Activated CD4-positive, alpha-beta T cell treated with anti-CD3 and anti-CD28 coated beads for 36 hours (primary cell): Measurements from ENCODE around the gene BMERB1. TPM values are rescaled to one million over a fixed set of nuclear protein-coding genes. Genes with fewer than 3 reads are reported as not detected.

Source experiments
- ATAC-seq: fragments of 200-7000 bp; cut with Tn5 transposase; one replicate; pipeline ENCODE4 v1.10.0; 2021; ENCODE audit warnings: mild to moderate bottlenecking, moderate library complexity
- CTCF ChIA-PET: fragments of 350-600 bp; sonication (Branson Sonifier 250); formaldehyde crosslinking; loops from one replicate; lab custom pipeline; 2021; ENCODE audit warnings: antibody characterized with exemption; lab: Charles Lee
- POLR2A ChIA-PET: fragments of 350-600 bp; sonication (Branson Sonifier 250); formaldehyde crosslinking; loops from one replicate; lab custom pipeline; 2021; ENCODE audit warnings: antibody characterized with exemption, inconsistent platforms; lab: Charles Lee
- DNase-seq: peaks from one replicate; pipeline ENCODE4 v3.0.0-alpha.2; 2020
- H3K27ac Mint-ChIP-seq: one replicate; pipeline ENCODE4 v1.8.0; 2021; ENCODE audit warnings: mixed read lengths
- H3K27me3 Mint-ChIP-seq: one replicate; pipeline ENCODE4 v1.8.0; 2021; ENCODE audit warnings: mixed read lengths
- H3K36me3 Mint-ChIP-seq: one replicate; pipeline ENCODE4 v1.8.0; 2021; ENCODE audit warnings: low read depth, mixed read lengths
- H3K4me1 Mint-ChIP-seq: one replicate; pipeline ENCODE4 v1.8.0; 2021; ENCODE audit warnings: mixed read lengths
- H3K4me3 Mint-ChIP-seq: one replicate; pipeline ENCODE4 v1.8.0; 2021; ENCODE audit warnings: mild to moderate bottlenecking, moderate library complexity, mixed read lengths
- H3K9me3 Mint-ChIP-seq: one replicate; pipeline ENCODE4 v1.8.0; 2021; ENCODE audit warnings: low read depth, mixed read lengths
- intact Hi-C, 2 experiments: fragments of 100-400 bp; cut with DNase I in 1 of 2; cut with micrococcal nuclease in 1 of 2; formaldehyde crosslinking; loops; one replicate each; pipeline versions ENCODE4 v1.14.2 to v1.15.1; 2022 to 2024; cut with DNase I, micrococcal nuclease
- total RNA-seq, 2 experiments: library from RNA; stranded (reverse); gene quantifications; one replicate each; pipeline ENCODE4 v1.2.3, GENCODE V29; 2021

The BMERB1 gene
- total RNA-seq, 2 experiments from 2014 or later, result 10.1 to 11.6 TPM

- ChIA-PET POLR2A (no interaction called here), CTCF (no interaction called here)
- Mint-ChIP-seq H3K27ac (no peak overlapping the region), H3K4me3 (no peak overlapping the region), H3K27me3 (no peaks in the 10 kb centered on the region), H3K4me1 (peaks cover 30% of the 10 kb centered on the region), H3K36me3 (peaks cover 5% of the 10 kb centered on the region), H3K9me3 (no peaks in the 10 kb centered on the region)
- intact Hi-C loops, result loop anchor here in 1 of 2 experiments (5.0 kb wide), 1 partner anchor 155 kb away; the partner anchor contains the start of gene MARF1
- no peak for ATAC-seq
- no peak for DNase-seq
These were observed 53.2 kb downstream of the BMERB1 start for GRCh38 chr16:15487336-15488284.

GRCh38 chr16:15489016-15489415, 54.6 kb downstream of the BMERB1 start:
- ATAC-seq, result peak; percentile 32
- no peak for DNase-seq
- Mint-ChIP-seq H3K27me3 (no peaks in the 10 kb centered on the region), H3K4me1 (peaks cover 34% of the 10 kb centered on the region), H3K27ac (peak overlapping the region; percentile 86), H3K36me3 (peaks cover 5% of the 10 kb centered on the region), H3K4me3 (no peak overlapping the region), H3K9me3 (no peaks in the 10 kb centered on the region)
- CTCF ChIA-PET, result interaction anchor here (0.5 to 0.8 kb wide), 2 partner anchors 23 to 155 kb away, joined by 3 read pairs; no protein-coding TSS in a partner anchor
- intact Hi-C loops, result loop anchor here in 1 of 2 experiments (1.0 to 5.0 kb wide), 3 partner anchors 20 to 153 kb away; partner anchors contain the start of gene MARF1
- POLR2A ChIA-PET, result interaction anchor here (0.7 kb wide), 1 partner anchor 9 kb away, joined by 4 read pairs; no protein-coding TSS in a partner anchor

- intact Hi-C loops, result no loop called here
- Mint-ChIP-seq H3K4me3 (no peak overlapping the region), H3K27ac (peak overlapping the region; percentile 86), H3K9me3 (no peaks in the 10 kb centered on the region), H3K27me3 (no peaks in the 10 kb centered on the region), H3K36me3 (peaks cover 5% of the 10 kb centered on the region), H3K4me1 (peaks cover 38% of the 10 kb centered on the region)
- ChIA-PET POLR2A (no interaction called here), CTCF (no interaction called here)
- ATAC-seq, result no peak
- DNase-seq, result no peak
These were observed 55.8 kb downstream of the BMERB1 start for GRCh38 chr16:15490123-15490711.

- no peak for ATAC-seq
- Mint-ChIP-seq H3K9me3 (no peaks in the 10 kb centered on the region), H3K27ac (no peak overlapping the region), H3K27me3 (no peaks in the 10 kb centered on the region), H3K36me3 (no peaks in the 10 kb centered on the region), H3K4me3 (no peak overlapping the region), H3K4me1 (peaks cover 38% of the 10 kb centered on the region)
- POLR2A ChIA-PET, result no interaction called here
- intact Hi-C loops, result no loop called here
- no peak for DNase-seq
- CTCF ChIA-PET, result interaction anchor here (0.6 to 0.8 kb wide), 2 partner anchors 8 to 68 kb away, joined by 3 to 4 read pairs; no protein-coding TSS in a partner anchor
These were observed 57.0 kb downstream of the BMERB1 start for GRCh38 chr16:15491411-15491810.

GRCh38 chr16:15492091-15492740, 57.8 kb downstream of the BMERB1 start:
- DNase-seq (no peak), ATAC-seq (no peak)
- H3K4me1 Mint-ChIP-seq, result peaks cover 38% of the 10 kb centered on the region
- ChIA-PET POLR2A (no interaction called here), CTCF (interaction anchor here (0.6 to 0.8 kb wide), 2 partner anchors 9 to 10 kb away, joined by 3 to 4 read pairs; no protein-coding TSS in a partner anchor)
- no peaks in the 10 kb centered on the region for H3K36me3 Mint-ChIP-seq
- H3K9me3 Mint-ChIP-seq, result no peaks in the 10 kb centered on the region
- no peaks in the 10 kb centered on the region for H3K27me3 Mint-ChIP-seq
- H3K27ac Mint-ChIP-seq, result no peak overlapping the region
- no peak overlapping the region for H3K4me3 Mint-ChIP-seq
- intact Hi-C loops, result no loop called here

- intact Hi-C loops, result no loop called here
- peaks cover 38% of the 10 kb centered on the region for H3K4me1 Mint-ChIP-seq
These were observed 59.2 kb downstream of the BMERB1 start for GRCh38 chr16:15493466-15494180.

GRCh38 chr16:15494236-15494635, 59.8 kb downstream of the BMERB1 start:
- DNase-seq, result no peak
- no peaks in the 10 kb centered on the region for H3K27me3 Mint-ChIP-seq
- ATAC-seq, result peak; percentile 60
- H3K27ac Mint-ChIP-seq, result peak overlapping the region; percentile 63
- POLR2A ChIA-PET, result no interaction called here
- no peak overlapping the region for H3K4me3 Mint-ChIP-seq
- CTCF ChIA-PET, result no interaction called here
- H3K36me3 Mint-ChIP-seq, result no peaks in the 10 kb centered on the region
- intact Hi-C loops, result no loop called here
- H3K9me3 Mint-ChIP-seq, result no peaks in the 10 kb centered on the region
- peaks cover 32% of the 10 kb centered on the region for H3K4me1 Mint-ChIP-seq

More at GRCh38 chr16:15493466-15494180, 59.2 kb downstream of the BMERB1 start:
- no peaks in the 10 kb centered on the region for H3K36me3 Mint-ChIP-seq
- H3K9me3 Mint-ChIP-seq, result no peaks in the 10 kb centered on the region
- ChIA-PET POLR2A (no interaction called here), CTCF (no interaction called here)
- no peaks in the 10 kb centered on the region for H3K27me3 Mint-ChIP-seq
- no peak overlapping the region for H3K4me3 Mint-ChIP-seq
- no peak overlapping the region for H3K27ac Mint-ChIP-seq
- DNase-seq (no peak), ATAC-seq (no peak)

- Mint-ChIP-seq H3K27me3 (no peaks in the 10 kb centered on the region), H3K36me3 (no peaks in the 10 kb centered on the region), H3K4me3 (no peak overlapping the region), H3K4me1 (peaks cover 22% of the 10 kb centered on the region), H3K9me3 (no peaks in the 10 kb centered on the region), H3K27ac (no peak overlapping the region)
- DNase-seq, result no peak
- ChIA-PET CTCF (no interaction called here), POLR2A (no interaction called here)
- ATAC-seq, result no peak
- intact Hi-C loops, result no loop called here
These were observed 61.5 kb downstream of the BMERB1 start for GRCh38 chr16:15495898-15496297.

GRCh38 chr16:15498427-15499175, 64.2 kb downstream of the BMERB1 start:
- Mint-ChIP-seq H3K4me3 (no peak overlapping the region), H3K4me1 (peaks cover 9% of the 10 kb centered on the region), H3K27ac (no peak overlapping the region), H3K36me3 (no peaks in the 10 kb centered on the region), H3K9me3 (no peaks in the 10 kb centered on the region), H3K27me3 (no peaks in the 10 kb centered on the region)
- ChIA-PET POLR2A (interaction anchor here (0.9 kb wide), 1 partner anchor 10 kb away, joined by 4 read pairs; no protein-coding TSS in a partner anchor), CTCF (no interaction called here)
- intact Hi-C loops, result no loop called here
- DNase-seq (no peak), ATAC-seq (no peak)

GRCh38 chr16:15502041-15502725, 67.8 kb downstream of the BMERB1 start:
- no peak overlapping the region for H3K4me3 Mint-ChIP-seq
- H3K27ac Mint-ChIP-seq, result no peak overlapping the region
- no peaks in the 10 kb centered on the region for H3K36me3 Mint-ChIP-seq
- CTCF ChIA-PET, result no interaction called here
- H3K4me1 Mint-ChIP-seq, result peaks cover 2% of the 10 kb centered on the region
- no peaks in the 10 kb centered on the region for H3K27me3 Mint-ChIP-seq
- no peak for DNase-seq
- intact Hi-C loops, result no loop called here
- ATAC-seq, result no peak
- POLR2A ChIA-PET, result interaction anchor here (0.6 kb wide), 1 partner anchor 145 kb away, joined by 4 read pairs; no protein-coding TSS in a partner anchor
- no peaks in the 10 kb centered on the region for H3K9me3 Mint-ChIP-seq
